IgD-negative memory B cell (primary cell): ENCODE measurements around the gene OSBPL5. TPM values are rescaled to one million over a fixed set of nuclear protein-coding genes. Genes with fewer than 3 reads are reported as not detected.

Experiments
- H3K27ac Mint-ChIP-seq, 3 donors: one replicate each; pipeline ENCODE4 v1.8.0; 2020 to 2022; ENCODE audit warnings: mild to moderate bottlenecking in 3 of 3, mixed read lengths in 3 of 3, moderate library complexity in 1 of 3
- H3K27me3 Mint-ChIP-seq: one replicate; pipeline ENCODE4 v1.8.0; 2021; ENCODE audit warnings: mixed read lengths
- H3K36me3 Mint-ChIP-seq: one replicate; pipeline ENCODE4 v1.8.0; 2020; ENCODE audit warnings: mild to moderate bottlenecking, mixed read lengths
- H3K4me1 Mint-ChIP-seq, 3 donors: one replicate each; pipeline ENCODE4 v1.8.0; 2020 to 2022; ENCODE audit warnings: mixed read lengths in 3 of 3, mild to moderate bottlenecking in 1 of 3
- H3K4me3 Mint-ChIP-seq, 4 donors: one replicate each; pipeline ENCODE4 v1.8.0; 2020 to 2022; ENCODE audit warnings: mild to moderate bottlenecking in 4 of 4, mixed read lengths in 4 of 4, moderate library complexity in 3 of 4
- H3K9me3 Mint-ChIP-seq, 3 donors: one replicate each; pipeline ENCODE4 v1.8.0; 2020 to 2021; ENCODE audit warnings: mixed read lengths in 3 of 3, mild to moderate bottlenecking in 1 of 3
- polyA plus RNA-seq: library from polyadenylated mRNA; unstranded; fragments of 300-500 nt; fragmentation: Illumina TruSeq; gene quantifications from one replicate; pipeline ENCODE4 v1.2.3, GENCODE V29; 2021

The OSBPL5 gene
- polyA plus RNA-seq, 1 donor from 2014 or later = 0.25 TPM

GRCh38 chr11:3058753-3059664, 106.1 kb downstream of the OSBPL5 start:
- Mint-ChIP-seq H3K36me3 (no peaks in the 10 kb centered on the region), H3K27ac (peak overlapping the region in 1 of 3 donors; percentile 32), H3K4me3 (peak overlapping the region in 2 of 4 donors; percentile 52 to 65), H3K9me3 (no peaks in the 10 kb centered on the region), H3K27me3 (no peaks in the 10 kb centered on the region), H3K4me1 (peaks cover 16 to 21% (median 21%) of the 10 kb centered on the region in 3 donors)

- H3K4me3 Mint-ChIP-seq = peak within 1 kb of the TSS; percentile 88 to 99 (median 95)
These were observed 107.8 kb downstream of the OSBPL5 start, which contains the start of gene CARS1 for GRCh38 chr11:3057069-3057963. CARS1 (minus strand) TSS chr11:3057423; CDS start chr11:3057367, 56 bp downstream.

GRCh38 chr11:3056296-3057068, 108.6 kb downstream of the OSBPL5 start:
- H3K9me3 Mint-ChIP-seq = no peaks in the 10 kb centered on the region
- H3K4me1 Mint-ChIP-seq = peaks cover 21 to 32% (median 25%) of the 10 kb centered on the region in 3 donors
- H3K4me3 Mint-ChIP-seq = peak overlapping the region; percentile 88 to 99 (median 95)
- no peaks in the 10 kb centered on the region for H3K36me3 Mint-ChIP-seq
- peak overlapping the region; percentile 95 to 97 (median 96) for H3K27ac Mint-ChIP-seq
- H3K27me3 Mint-ChIP-seq = no peaks in the 10 kb centered on the region

More at GRCh38 chr11:3057069-3057963, 107.8 kb downstream of the OSBPL5 start, which contains the start of gene CARS1:
- H3K27me3 Mint-ChIP-seq = no peaks in the 10 kb centered on the region
- H3K27ac Mint-ChIP-seq = peak within 1 kb of the TSS; percentile 95 to 97 (median 96)
- H3K4me1 Mint-ChIP-seq = peaks cover 19 to 25% (median 21%) of the 10 kb centered on the region in 3 donors
- H3K9me3 Mint-ChIP-seq = no peaks in the 10 kb centered on the region
- H3K36me3 Mint-ChIP-seq = no peaks in the 10 kb centered on the region

GRCh38 chr11:3055891-3056290, 109.2 kb downstream of the OSBPL5 start:
- Mint-ChIP-seq H3K27me3 (no peaks in the 10 kb centered on the region), H3K36me3 (no peaks in the 10 kb centered on the region), H3K4me1 (peaks cover 21 to 36% (median 26%) of the 10 kb centered on the region in 3 donors), H3K4me3 (peak overlapping the region; percentile 88 to 99 (median 95)), H3K27ac (peak overlapping the region; percentile 63 to 97 (median 95)), H3K9me3 (no peaks in the 10 kb centered on the region)

GRCh38 chr11:3052567-3052966, 112.5 kb downstream of the OSBPL5 start:
- Mint-ChIP-seq H3K27me3 (no peaks in the 10 kb centered on the region), H3K36me3 (no peaks in the 10 kb centered on the region), H3K4me1 (peaks cover 27 to 51% (median 44%) of the 10 kb centered on the region in 3 donors), H3K4me3 (peak overlapping the region in 2 of 4 donors; percentile 2 to 12), H3K9me3 (no peaks in the 10 kb centered on the region), H3K27ac (no peak overlapping the region)

- no peaks in the 10 kb centered on the region for H3K36me3 Mint-ChIP-seq
- peaks cover 23 to 48% (median 40%) of the 10 kb centered on the region in 3 donors for H3K4me1 Mint-ChIP-seq
- H3K27ac Mint-ChIP-seq = peak overlapping the region in 1 of 3 donors; percentile 40
- peak overlapping the region in 2 of 4 donors; percentile 12 to 45 for H3K4me3 Mint-ChIP-seq
- no peaks in the 10 kb centered on the region for H3K27me3 Mint-ChIP-seq
- H3K9me3 Mint-ChIP-seq = no peaks in the 10 kb centered on the region
These were observed 113.0 kb downstream of the OSBPL5 start for GRCh38 chr11:3052109-3052479.

- H3K9me3 Mint-ChIP-seq = no peaks in the 10 kb centered on the region
- peak overlapping the region; percentile 39 to 71 (median 40) for H3K27ac Mint-ChIP-seq
- no peaks in the 10 kb centered on the region for H3K27me3 Mint-ChIP-seq
- peak overlapping the region in 3 of 4 donors; percentile 12 to 59 (median 35) for H3K4me3 Mint-ChIP-seq
- H3K4me1 Mint-ChIP-seq = peaks cover 22 to 48% (median 38%) of the 10 kb centered on the region in 3 donors
- H3K36me3 Mint-ChIP-seq = no peaks in the 10 kb centered on the region
These were observed 113.7 kb downstream of the OSBPL5 start for GRCh38 chr11:3051196-3052108.

- Mint-ChIP-seq H3K27me3 (no peaks in the 10 kb centered on the region), H3K36me3 (no peaks in the 10 kb centered on the region), H3K4me3 (peak overlapping the region in 2 of 4 donors; percentile 24 to 59), H3K9me3 (no peaks in the 10 kb centered on the region), H3K4me1 (peaks cover 16 to 41% (median 31%) of the 10 kb centered on the region in 3 donors), H3K27ac (peak overlapping the region; percentile 24 to 92 (median 40))
These were observed 114.5 kb downstream of the OSBPL5 start for GRCh38 chr11:3050386-3051195.

GRCh38 chr11:3049430-3050243, 115.5 kb downstream of the OSBPL5 start:
- Mint-ChIP-seq H3K4me3 (peak overlapping the region; percentile 24 to 95 (median 44)), H3K27me3 (no peaks in the 10 kb centered on the region), H3K36me3 (no peaks in the 10 kb centered on the region), H3K9me3 (no peaks in the 10 kb centered on the region), H3K4me1 (peaks cover 14 to 37% (median 28%) of the 10 kb centered on the region in 3 donors), H3K27ac (peak overlapping the region; percentile 40 to 92 (median 68))

- Mint-ChIP-seq H3K27me3 (no peaks in the 10 kb centered on the region), H3K4me3 (no peak overlapping the region), H3K9me3 (no peaks in the 10 kb centered on the region), H3K4me1 (peaks cover 8 to 32% (median 25%) of the 10 kb centered on the region in 3 donors), H3K36me3 (no peaks in the 10 kb centered on the region), H3K27ac (no peak overlapping the region)
These were observed 117.5 kb downstream of the OSBPL5 start for GRCh38 chr11:3047637-3048036.

- H3K9me3 Mint-ChIP-seq = no peaks in the 10 kb centered on the region
- no peaks in the 10 kb centered on the region for H3K27me3 Mint-ChIP-seq
- H3K4me1 Mint-ChIP-seq = peaks cover 8 to 25% (median 20%) of the 10 kb centered on the region in 3 donors
- H3K27ac Mint-ChIP-seq = no peak overlapping the region
- peak overlapping the region in 1 of 4 donors; percentile 32 for H3K4me3 Mint-ChIP-seq
- no peaks in the 10 kb centered on the region for H3K36me3 Mint-ChIP-seq
These were observed 118.5 kb downstream of the OSBPL5 start for GRCh38 chr11:3046641-3047040.

- no peak overlapping the region for H3K27ac Mint-ChIP-seq
- peaks cover 8 to 22% (median 18%) of the 10 kb centered on the region in 3 donors for H3K4me1 Mint-ChIP-seq
- no peaks in the 10 kb centered on the region for H3K9me3 Mint-ChIP-seq
- no peak overlapping the region for H3K4me3 Mint-ChIP-seq
- H3K36me3 Mint-ChIP-seq = no peaks in the 10 kb centered on the region
- no peaks in the 10 kb centered on the region for H3K27me3 Mint-ChIP-seq
These were observed 118.9 kb downstream of the OSBPL5 start for GRCh38 chr11:3046190-3046589.
